Activated CD4-positive, alpha-beta T cell treated with anti-CD3 and anti-CD28 coated beads, Interleukin-2, amount 50 U/mL, for 48 hours (primary cell): ENCODE measurements around the gene TTC33.

Source experiments
- DNase-seq, 2 experiments: peaks; one replicate each; pipeline ENCODE4 v3.0.0-alpha.2; 2020

TTC33 gene

GRCh38 chr5:40560474-40561110 is 195.2 kb downstream of the TTC33 start:
- peak in 1 of 2 experiments; percentile 6 for DNase-seq

GRCh38 chr5:40559306-40559705 is 196.5 kb downstream of the TTC33 start:
- DNase-seq = no peak

DNA sequence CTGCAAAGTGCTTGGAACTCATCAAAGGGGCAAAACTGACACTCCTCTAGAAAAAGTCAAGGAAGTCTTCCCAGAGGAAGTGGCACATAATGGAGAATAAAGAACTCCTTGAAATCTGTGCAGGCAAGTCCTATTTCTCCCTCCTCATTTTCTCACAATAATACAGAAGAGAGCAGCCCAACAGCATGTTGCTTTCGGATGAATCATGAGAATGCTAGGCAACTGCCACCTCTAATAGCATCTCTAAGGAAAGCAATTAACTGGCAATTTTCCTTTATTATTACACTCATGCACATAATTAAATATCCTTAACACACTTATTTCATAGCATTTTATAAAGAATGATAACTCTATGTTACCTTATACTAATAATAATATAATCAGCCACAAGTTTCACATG is 198.3 kb downstream of the TTC33 start:
- DNase-seq = no peak

DNA sequence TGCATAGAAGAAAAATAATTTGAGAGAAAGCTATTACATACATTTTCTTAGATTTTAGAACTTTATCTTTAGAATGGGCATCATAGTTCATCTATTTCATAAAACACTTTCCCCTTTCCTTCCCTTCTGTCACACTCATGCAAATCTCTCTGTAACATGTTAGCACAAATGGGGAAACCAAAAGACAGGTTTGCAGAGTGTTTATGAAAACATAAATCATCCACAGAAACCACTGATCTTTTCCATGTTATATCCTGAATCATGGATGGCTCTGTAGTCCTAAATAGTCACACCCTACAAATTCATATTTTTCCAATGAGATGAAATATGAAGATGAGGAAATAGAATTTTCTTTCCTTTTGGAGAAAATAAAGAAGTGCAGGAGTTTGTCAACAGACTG is 198.9 kb downstream of the TTC33 start:
- DNase-seq = no peak

GRCh38 chr5:40555886-40556285 is 199.9 kb downstream of the TTC33 start:
- DNase-seq = no peak

- DNase-seq = no peak
Observed at GRCh38 chr5:40554813-40555212, 200.9 kb downstream of the TTC33 start.

DNA sequence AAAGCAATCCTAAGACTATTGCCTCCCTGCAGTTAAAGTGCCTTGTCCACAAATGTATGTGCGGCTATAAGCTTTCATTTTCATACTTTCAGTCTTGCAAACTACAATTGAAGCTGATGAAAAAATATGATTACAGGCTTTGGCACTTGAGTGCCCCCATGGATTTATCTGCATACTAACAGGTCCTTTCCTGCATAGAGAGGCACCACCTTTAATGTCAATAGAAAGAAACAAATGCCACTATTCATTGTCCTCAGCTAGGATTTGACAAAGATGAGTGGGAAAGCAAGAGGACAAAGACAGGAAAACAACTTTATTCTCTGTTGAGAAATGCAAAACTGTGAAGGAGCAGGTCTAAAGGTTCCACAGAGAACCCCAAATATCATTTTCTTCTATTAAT is 201.7 kb downstream of the TTC33 start:
- DNase-seq = no peak

- DNase-seq = no peak
Observed at GRCh38 chr5:40552981-40553380, 202.8 kb downstream of the TTC33 start.

GRCh38 chr5:40551496-40552491 is 204.0 kb downstream of the TTC33 start:
- no peak for DNase-seq

GRCh38 chr5:40550481-40550880 is 205.3 kb downstream of the TTC33 start:
- DNase-seq = no peak

GRCh38 chr5:40549616-40550015 is 206.1 kb downstream of the TTC33 start:
- no peak for DNase-seq

DNA sequence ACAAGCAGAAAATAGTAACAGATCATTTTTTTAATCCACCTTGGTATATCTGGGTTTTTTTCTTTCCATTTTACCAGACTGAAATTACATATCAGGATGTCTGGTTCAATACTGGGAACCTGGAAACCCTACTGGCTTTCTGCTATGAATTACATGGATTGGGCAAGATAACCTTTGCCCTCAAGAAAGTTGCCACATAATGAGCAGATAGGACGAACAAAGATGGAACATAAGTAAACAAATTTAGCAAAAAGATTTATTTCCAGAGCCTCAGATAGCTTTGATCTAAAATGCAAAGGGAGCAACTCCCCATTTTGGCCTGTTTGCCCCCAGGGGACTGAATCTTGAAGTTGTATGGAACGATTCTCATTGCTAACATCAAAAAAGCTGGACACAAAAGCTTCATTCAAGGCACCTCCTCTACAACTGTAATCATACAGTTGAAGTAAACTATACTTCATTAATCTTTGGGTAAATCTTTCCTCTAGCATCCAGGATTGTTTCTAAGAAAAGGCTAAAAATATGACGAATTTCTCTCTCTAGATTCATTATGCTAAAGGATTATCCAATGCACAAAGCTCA is 207.7 kb downstream of the TTC33 start:
- DNase-seq = no peak

GRCh38 chr5:40547557-40547956 is 208.2 kb downstream of the TTC33 start:
- DNase-seq = no peak

DNA sequence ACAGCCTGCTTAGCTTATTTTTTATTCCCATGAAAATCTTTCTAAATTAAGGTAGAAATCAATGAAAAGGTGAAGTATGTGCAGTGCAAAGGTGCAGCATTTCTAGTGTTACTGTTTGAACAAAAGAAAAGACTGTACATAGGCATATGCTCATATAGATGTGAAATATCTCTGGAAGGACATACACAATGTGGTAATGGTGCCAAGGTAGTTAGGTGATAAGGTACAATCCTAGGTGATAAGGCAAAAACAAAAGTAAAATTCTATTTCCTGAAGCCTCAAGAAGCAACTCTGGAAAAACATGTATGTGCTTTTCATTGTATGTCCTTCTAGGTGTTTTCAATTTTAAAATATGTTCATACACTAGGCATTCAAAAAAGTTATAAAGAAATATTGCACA is 215.5 kb downstream of the TTC33 start:
- no peak for DNase-seq

DNA sequence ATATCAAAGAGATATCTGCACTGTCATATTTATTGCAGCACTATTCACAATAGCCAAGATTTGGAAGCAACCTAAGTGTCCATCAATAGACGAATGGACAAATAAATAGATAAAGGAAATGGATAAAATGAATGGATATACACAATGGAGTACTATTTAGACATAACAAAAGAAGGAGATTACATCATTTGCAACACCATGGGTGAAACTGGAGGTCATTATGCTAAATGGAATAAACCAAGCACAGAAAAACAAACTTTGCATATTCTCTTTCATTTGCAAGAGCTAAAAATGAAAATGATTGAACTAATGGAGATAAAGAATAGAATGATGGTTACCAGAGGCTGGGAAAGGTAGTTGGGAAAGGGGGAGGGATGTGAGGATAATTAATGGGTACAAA is 231.1 kb downstream of the TTC33 start:
- no peak for DNase-seq

GRCh38 chr5:40521925-40522324 is 233.8 kb downstream of the TTC33 start:
- no peak for DNase-seq

- no peak for DNase-seq
Observed at GRCh38 chr5:40521108-40521785, 234.5 kb downstream of the TTC33 start.

DNA sequence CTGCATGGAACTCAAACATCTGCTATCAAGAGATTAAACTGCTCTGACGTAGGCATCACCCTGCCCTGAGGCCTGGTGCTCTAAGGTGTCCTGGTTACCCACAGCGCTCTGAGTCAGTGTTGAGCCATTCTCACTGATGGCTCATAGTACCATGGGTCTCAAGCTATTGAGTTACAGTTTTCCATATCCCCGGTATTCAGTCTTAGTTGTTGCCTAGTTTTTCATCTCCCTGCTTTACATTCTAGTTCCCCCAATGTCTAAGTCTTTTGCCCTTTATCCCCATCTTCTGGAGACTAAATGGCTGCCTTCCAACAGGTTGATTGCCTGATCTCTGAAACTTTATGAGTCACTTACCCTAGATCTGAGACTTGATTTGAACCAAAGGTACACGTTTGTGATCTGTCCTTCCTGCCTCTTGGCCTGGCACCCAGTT is 237.3 kb downstream of the TTC33 start:
- peak; percentile 13 to 21 for DNase-seq

- no peak for DNase-seq
Observed at GRCh38 chr5:40515476-40515875, 240.3 kb downstream of the TTC33 start.

DNA sequence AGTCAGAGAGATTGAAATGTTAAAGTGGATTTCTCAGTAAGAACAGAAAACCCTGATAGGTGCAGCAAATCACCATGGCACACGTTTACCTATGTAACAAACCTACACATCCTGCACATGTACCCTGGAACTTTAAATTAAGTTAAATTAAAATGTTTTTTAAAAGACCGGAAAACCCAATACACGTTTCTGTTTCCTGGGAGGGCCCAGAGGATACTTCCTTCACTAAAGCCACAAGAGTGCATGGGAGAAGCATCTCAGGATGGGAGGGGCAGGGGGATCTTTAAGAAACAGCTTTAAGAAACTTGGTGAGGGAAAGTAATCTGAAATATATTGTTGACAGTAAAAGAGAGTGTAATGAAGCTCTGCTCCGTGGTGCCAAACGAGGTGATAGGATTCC is 240.8 kb downstream of the TTC33 start:
- no peak for DNase-seq

DNA sequence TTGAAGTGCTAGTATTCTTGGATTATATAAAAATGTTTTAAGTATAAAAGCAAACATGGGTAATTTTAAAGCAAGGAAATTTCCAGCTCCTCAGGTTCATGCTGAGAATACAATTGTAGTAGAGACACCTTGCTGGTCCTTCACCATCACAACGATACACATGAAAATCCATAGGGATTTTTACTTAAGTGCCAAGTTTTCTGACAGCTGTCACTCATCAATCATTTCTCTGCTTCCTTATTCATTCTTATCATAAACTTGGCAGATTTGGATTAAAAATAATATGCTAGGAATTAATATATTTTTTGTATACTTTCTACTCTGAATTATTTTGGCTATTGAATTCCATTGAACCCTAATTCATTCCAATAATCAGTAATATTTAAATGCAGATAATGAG is 244.0 kb downstream of the TTC33 start:
- no peak for DNase-seq

DNA sequence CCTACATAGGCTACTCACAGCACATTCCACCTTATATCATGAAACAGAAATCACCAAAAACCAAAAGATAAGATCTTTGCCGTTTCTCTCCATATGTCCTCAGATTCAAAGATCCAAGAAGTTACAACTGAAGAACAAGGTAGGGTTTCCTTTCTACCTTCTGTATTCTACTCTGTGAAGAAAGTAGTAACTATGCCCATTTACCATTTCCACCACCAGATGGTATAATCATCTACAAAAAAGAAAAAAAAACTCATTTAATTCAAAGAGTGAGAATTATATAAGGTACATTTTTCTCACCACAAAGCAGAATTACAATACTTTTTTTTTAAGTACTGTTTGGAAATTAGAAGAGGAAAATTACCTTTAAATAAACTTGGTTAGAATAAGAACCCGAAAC is 248.7 kb downstream of the TTC33 start:
- no peak for DNase-seq

DNA sequence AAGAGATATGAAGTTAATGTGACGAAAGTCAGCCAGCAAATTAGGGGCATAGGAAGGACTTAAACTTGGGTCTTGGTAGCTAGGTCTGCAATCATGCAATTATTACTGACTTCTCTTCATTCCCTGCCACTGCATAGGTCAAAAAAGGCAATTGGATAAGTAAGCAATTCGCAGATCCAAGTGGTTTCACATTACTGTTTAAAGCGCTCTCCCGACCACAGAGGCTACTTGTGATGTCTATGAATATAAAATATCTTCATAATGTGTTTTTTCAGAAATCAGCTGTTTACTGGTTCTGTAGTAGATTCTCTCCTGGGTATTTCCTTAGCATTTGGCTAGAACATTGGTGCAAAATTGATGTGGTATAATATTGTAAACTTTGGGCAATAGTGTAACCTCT is 250.7 kb downstream of the TTC33 start:
- no peak for DNase-seq
